Esophagus squamous epithelium (tissue), 5 donors: ENCODE results near the gene ARPP19. TPM values are rescaled to one million over a fixed set of nuclear protein-coding genes. Genes with fewer than 3 reads are reported as not detected.
A peak's percentile ranks its signal among the peaks of the same experiment; 100 is the strongest.

ENCODE experiments used
- DNase-seq: peaks from one replicate; lab custom pipeline; 2025; lab: John Stamatoyannopoulos, UW
- H3K27ac ChIP-seq, 4 donors: fragments of 200-600 bp; sonication (generic); one replicate each; pipeline ENCODE4 v1.5.1; 2016 to 2019; ENCODE audit warnings: mild to moderate bottlenecking in 1 of 4
- H3K27me3 ChIP-seq, 4 donors: fragments of 200-600 bp; sonication (generic); 1 replicate in 3 of 4; 2 replicates in 1 of 4; pipeline versions ENCODE4 v1.5.1 to v1.6.0; 2017 to 2021; ENCODE audit warnings: antibody characterized with exemption in 1 of 4
- H3K36me3 ChIP-seq, 3 donors: fragments of 200-600 bp; sonication (generic); one replicate each; pipeline ENCODE4 v1.5.1; 2016 to 2019
- H3K4me1 ChIP-seq, 3 donors: fragments of 200-600 bp; sonication (generic); one replicate each; pipeline ENCODE4 v1.5.1; 2017 to 2019
- H3K4me3 ChIP-seq, 4 donors: fragments of 200-600 bp; sonication (generic); 1 replicate in 3 of 4; 2 replicates in 1 of 4; pipeline ENCODE4 v1.5.1; 2016 to 2019; ENCODE audit warnings: mild to moderate bottlenecking in 2 of 4, moderate library complexity in 1 of 4
- H3K9me3 ChIP-seq, 3 donors: fragments of 200-600 bp; sonication (generic); one replicate each; pipeline ENCODE4 v1.5.1; 2016 to 2019
- CTCF ChIP-seq, 6 experiments: fragments of 450-650 bp in 4 of 6; fragments of 200-600 bp in 2 of 6; sonication (generic) in 2 of 6; IDR thresholded peaks; one replicate each; pipeline ENCODE4 v1.5.1; 2016 to 2019; ENCODE audit warnings: antibody characterized with exemption in 6 of 6, mild to moderate bottlenecking in 4 of 6, moderate library complexity in 4 of 6
- POLR2A ChIP-seq, 4 donors: fragments of 450-650 bp; IDR thresholded peaks; one replicate each; pipeline ENCODE4 v1.6.1; 2017; ENCODE audit warnings: antibody characterized with exemption in 4 of 4, mild to moderate bottlenecking in 4 of 4, moderate library complexity in 3 of 4
- WGBS, 2 donors: methylation state at CpG; one replicate each; pipeline ENCODE4 v1.1.5; 2018; 5-methylcytosine and 5-hydroxymethylcytosine counted together
- intact Hi-C: fragments of 100-400 bp; cut with DNase I; formaldehyde crosslinking; loops from one replicate; pipeline ENCODE4 v1.15.0; 2022
- total RNA-seq, 4 donors: library from RNA; depleted of rRNA; stranded (reverse); fragments of >200 nt; gene quantifications; one replicate each; pipeline ENCODE4 v1.1.0, GENCODE V29; 2016
- donor health status: DM: yes; HTN: yes; CAD: no.

The ARPP19 gene
- total RNA-seq, 4 donors from 2014 or later, result 44.1 to 114 (median 105) TPM

- no peaks in the 10 kb centered on the region for H3K9me3 ChIP-seq
- peaks cover 4 to 49% (median 28%) of the 10 kb centered on the region in 3 donors for H3K4me1 ChIP-seq
- H3K27ac ChIP-seq, result no peak overlapping the region
- no peaks in the 10 kb centered on the region for H3K27me3 ChIP-seq
- intact Hi-C loops, result no loop called here
- WGBS, 2 donors, result 90% methylated on average over 4 of the region's 4 CpGs
- no peak for DNase-seq
- H3K36me3 ChIP-seq, result no peaks in the 10 kb centered on the region
- H3K4me3 ChIP-seq, result no peak overlapping the region
- TF ChIP-seq CTCF (IDR thresholded peaks at IDR 0.05), result no peak
- no peak for TF ChIP-seq POLR2A (IDR thresholded peaks at IDR 0.05)
Measured at GRCh38 chr15:52524223-52525136, 44.4 kb downstream of the ARPP19 start.

GRCh38 chr15:52523647-52524046, 45.2 kb downstream of the ARPP19 start:
- no peak for DNase-seq
- H3K36me3 ChIP-seq, result no peaks in the 10 kb centered on the region
- no peak for TF ChIP-seq POLR2A (IDR thresholded peaks at IDR 0.05)
- no peak for TF ChIP-seq CTCF (IDR thresholded peaks at IDR 0.05)
- intact Hi-C loops, result no loop called here
- peaks cover 4 to 44% (median 27%) of the 10 kb centered on the region in 3 donors for H3K4me1 ChIP-seq
- H3K4me3 ChIP-seq, result no peak overlapping the region
- H3K27ac ChIP-seq, result peak overlapping the region in 2 of 4 donors; percentile 31 to 33
- H3K9me3 ChIP-seq, result no peaks in the 10 kb centered on the region
- WGBS, 2 donors, result 39 to 61% methylated on average over 4 to 5 of the region's 5 CpGs
- H3K27me3 ChIP-seq, result no peaks in the 10 kb centered on the region

GRCh38 chr15:52523192-52523591, 45.6 kb downstream of the ARPP19 start:
- no peaks in the 10 kb centered on the region for H3K9me3 ChIP-seq
- peaks cover 4 to 43% (median 27%) of the 10 kb centered on the region in 3 donors for H3K4me1 ChIP-seq
- intact Hi-C loops, result no loop called here
- peak overlapping the region in 3 of 4 donors; percentile 18 to 33 (median 31) for H3K27ac ChIP-seq
- TF ChIP-seq CTCF (IDR thresholded peaks at IDR 0.05) (no peak), POLR2A (IDR thresholded peaks at IDR 0.05) (no peak)
- DNase-seq, result no peak
- no peak overlapping the region for H3K4me3 ChIP-seq
- 26 to 36% methylated on average over 3 of the region's 3 CpGs for WGBS, 2 donors
- H3K36me3 ChIP-seq, result no peaks in the 10 kb centered on the region
- H3K27me3 ChIP-seq, result no peaks in the 10 kb centered on the region

- 57 to 59% methylated on average over 3 of the region's 3 CpGs for WGBS, 2 donors
- H3K9me3 ChIP-seq, result no peaks in the 10 kb centered on the region
- H3K4me3 ChIP-seq, result no peak overlapping the region
- no peaks in the 10 kb centered on the region for H3K36me3 ChIP-seq
- TF ChIP-seq POLR2A (IDR thresholded peaks at IDR 0.05) (no peak), CTCF (IDR thresholded peaks at IDR 0.05) (no peak)
- H3K27ac ChIP-seq, result no peak overlapping the region
- peaks cover 4 to 35% (median 22%) of the 10 kb centered on the region in 3 donors for H3K4me1 ChIP-seq
- no peaks in the 10 kb centered on the region for H3K27me3 ChIP-seq
- intact Hi-C loops, result no loop called here
- no peak for DNase-seq
Measured at GRCh38 chr15:52521682-52522081, 47.1 kb downstream of the ARPP19 start.

GRCh38 chr15:52520421-52520820, 48.4 kb downstream of the ARPP19 start:
- intact Hi-C loops, result no loop called here
- DNase-seq, result no peak
- H3K9me3 ChIP-seq, result no peaks in the 10 kb centered on the region
- H3K36me3 ChIP-seq, result no peaks in the 10 kb centered on the region
- H3K27ac ChIP-seq, result no peak overlapping the region
- H3K4me1 ChIP-seq, result peaks cover 4 to 35% (median 22%) of the 10 kb centered on the region in 3 donors
- H3K27me3 ChIP-seq, result no peaks in the 10 kb centered on the region
- H3K4me3 ChIP-seq, result no peak overlapping the region
- TF ChIP-seq POLR2A (IDR thresholded peaks at IDR 0.05), result no peak
- no peak for TF ChIP-seq CTCF (IDR thresholded peaks at IDR 0.05)
